AG09309 (cell line): ENCODE measurements around the gene DMRTC1B.
"Not testable (repeated sequence)": the region's sequence is repeated elsewhere in the genome, so short reads cannot be mapped to it uniquely, and the experiment has no call there.

Experiments used
- DNase-seq: peaks from one replicate; pipeline ENCODE4 v3.0.0-alpha.2; 2010; ENCODE audit warnings: low read depth
- H3K4me3 ChIP-seq: 2 replicates; pipeline ENCODE4 v1.5.1; 2011; ENCODE audit warnings: mild to moderate bottlenecking, low read depth, low read length, moderate library complexity; ENCODE audit not compliant: control insufficient read depth
- TF ChIP-seq, protein P1 (sequence below): IDR thresholded peaks from 2 replicates; pipeline ENCODE4 v1.5.1; 2011; ENCODE audit warnings: mild to moderate bottlenecking, low read depth, low read length, inconsistent platforms; ENCODE audit not compliant: insufficient read depth, control insufficient read depth; ENCODE audit errors: missing control alignments

The DMRTC1B gene

DNA sequence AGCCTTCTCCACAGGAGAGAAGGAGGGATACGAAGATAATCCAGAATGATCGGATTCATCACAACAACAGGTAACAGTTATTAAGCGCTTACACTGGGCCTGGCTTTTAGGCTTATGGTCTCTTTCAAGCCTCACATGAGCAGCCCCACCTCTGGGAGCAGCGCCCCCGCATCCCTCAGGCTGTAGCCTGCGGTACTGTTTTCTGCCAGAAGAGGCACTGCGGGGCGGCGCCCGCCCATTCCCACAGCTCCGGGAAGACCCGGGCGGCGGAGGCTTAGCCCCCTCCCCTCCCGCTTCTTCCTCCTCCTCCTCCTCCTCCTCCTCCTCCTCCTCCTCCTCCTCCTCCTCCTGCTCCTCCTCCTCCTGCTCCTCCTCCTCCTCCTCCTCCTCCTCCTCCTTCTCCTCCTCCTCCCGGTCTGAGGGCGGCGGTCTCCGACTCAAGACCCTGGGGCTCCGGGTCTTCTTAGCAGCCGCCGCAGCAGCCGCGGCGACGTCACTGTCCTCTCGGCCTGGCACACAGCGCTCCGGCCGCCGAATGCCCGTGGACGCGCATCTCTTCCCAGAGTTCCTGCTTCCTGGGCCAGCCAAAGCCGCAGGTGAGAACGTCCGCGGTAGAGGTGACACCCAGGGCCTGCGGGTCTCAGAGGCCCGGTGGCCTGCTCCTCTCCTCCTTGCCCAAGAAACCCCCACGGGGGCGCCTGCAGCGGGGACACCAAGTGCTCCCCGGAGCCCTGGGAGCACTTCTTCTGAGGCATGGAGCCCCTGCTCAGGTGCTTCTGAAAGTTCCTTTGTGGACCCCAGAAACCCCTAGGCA is at the start of gene DMRTC1B:
Gene DMRTC1B, plus strand, starts transcription at position 238 of the 814 bp plus-strand sequence. CDS start 68,246 bp downstream, outside the sequence.
- DNase-seq, H3K4me3 ChIP-seq: not testable (repeated sequence)

DNA sequence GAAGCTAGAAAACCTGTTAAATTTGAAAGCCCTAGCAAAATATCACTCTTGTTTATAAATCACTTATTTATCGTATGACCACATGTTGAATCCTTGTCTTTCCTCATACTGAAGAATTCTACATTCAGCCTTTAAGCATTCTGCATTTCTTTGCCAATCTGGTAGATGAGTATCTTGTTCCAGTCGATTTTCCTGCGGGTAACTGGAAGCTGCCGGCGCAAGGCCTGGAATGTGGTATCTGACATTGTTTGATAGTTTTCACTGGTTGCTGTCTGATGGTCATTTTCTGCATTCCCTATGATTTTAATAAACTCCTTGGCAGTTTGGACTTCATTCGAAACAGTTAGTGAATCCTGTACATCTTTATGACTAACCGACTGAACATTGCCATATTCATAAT is 48.8 kb upstream of the DMRTC1B start:
- no peak for DNase-seq
- no peak overlapping the region for H3K4me3 ChIP-seq
- TF ChIP-seq, protein P1, sequence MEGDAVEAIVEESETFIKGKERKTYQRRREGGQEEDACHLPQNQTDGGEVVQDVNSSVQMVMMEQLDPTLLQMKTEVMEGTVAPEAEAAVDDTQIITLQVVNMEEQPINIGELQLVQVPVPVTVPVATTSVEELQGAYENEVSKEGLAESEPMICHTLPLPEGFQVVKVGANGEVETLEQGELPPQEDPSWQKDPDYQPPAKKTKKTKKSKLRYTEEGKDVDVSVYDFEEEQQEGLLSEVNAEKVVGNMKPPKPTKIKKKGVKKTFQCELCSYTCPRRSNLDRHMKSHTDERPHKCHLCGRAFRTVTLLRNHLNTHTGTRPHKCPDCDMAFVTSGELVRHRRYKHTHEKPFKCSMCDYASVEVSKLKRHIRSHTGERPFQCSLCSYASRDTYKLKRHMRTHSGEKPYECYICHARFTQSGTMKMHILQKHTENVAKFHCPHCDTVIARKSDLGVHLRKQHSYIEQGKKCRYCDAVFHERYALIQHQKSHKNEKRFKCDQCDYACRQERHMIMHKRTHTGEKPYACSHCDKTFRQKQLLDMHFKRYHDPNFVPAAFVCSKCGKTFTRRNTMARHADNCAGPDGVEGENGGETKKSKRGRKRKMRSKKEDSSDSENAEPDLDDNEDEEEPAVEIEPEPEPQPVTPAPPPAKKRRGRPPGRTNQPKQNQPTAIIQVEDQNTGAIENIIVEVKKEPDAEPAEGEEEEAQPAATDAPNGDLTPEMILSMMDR: no peak

DNA sequence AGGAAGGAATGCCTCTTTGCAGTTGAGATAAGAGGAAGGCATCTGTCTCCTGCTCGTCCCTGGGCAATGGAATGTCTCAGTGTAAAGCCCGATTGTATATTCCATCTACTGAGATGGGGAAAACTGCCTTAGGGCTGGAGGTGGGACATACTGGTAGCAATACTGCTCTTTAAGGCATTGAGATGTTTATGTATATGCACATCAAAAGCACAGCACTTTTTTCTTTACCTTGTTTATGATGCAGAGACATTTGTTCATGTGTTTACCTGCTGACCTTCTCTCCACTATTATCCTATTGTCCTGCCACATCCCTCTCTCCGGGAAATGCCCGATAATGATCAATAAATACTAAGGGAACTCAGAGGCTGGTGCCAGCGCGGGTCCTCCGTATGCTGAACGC is 43.1 kb upstream of the DMRTC1B start:
- H3K4me3 ChIP-seq, DNase-seq: not testable (repeated sequence)

DNA sequence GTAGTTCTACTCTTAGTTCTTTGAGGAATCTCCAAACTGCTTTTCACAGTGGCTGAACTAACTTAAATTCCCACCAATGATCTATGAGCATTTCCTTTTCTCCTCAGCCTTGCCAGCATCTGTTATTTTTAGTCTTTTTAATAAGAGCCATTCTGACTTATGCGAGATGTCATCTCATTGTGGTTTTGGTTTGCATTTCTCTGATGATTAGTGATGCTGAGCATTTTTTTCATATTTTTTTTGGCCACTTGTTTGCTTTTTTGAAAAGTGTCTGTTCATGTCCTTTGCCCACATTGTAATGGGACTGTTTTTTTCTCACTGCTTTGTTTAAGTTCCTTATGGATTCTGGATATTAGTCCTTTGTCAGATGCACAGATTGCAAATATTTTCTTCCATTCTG is 41.1 kb upstream of the DMRTC1B start:
- TF ChIP-seq, protein P1: no peak
- DNase-seq: no peak
- no peak overlapping the region for H3K4me3 ChIP-seq

DNA sequence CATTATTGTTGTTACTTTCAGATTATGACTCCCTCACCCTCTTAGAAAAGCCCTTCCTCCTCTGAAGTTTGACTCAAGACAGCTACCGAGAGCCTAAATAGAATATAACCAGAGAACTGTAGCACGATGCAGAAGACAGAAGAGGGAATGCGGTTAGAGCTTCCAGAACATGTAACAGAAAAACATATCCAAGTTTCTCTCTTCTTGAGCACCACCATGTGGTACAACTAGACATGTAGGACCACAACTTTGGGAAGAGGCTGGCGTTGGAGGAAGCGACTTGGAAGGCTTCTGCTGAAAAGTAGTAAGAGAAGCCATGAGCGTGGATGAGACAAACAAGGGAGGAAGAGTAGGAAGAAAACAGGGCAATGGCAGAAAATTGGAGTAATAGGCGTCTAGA is 31.1 kb upstream of the DMRTC1B start:
- DNase-seq, H3K4me3 ChIP-seq: not testable (repeated sequence)

- DNase-seq, H3K4me3 ChIP-seq: not testable (repeated sequence)
Observed at GRCh38 chrX:72748545-72748944, 28.1 kb upstream of the DMRTC1B start.

- DNase-seq, H3K4me3 ChIP-seq: not testable (repeated sequence)
Observed at GRCh38 chrX:72760454-72760853, 16.2 kb upstream of the DMRTC1B start.

DNA sequence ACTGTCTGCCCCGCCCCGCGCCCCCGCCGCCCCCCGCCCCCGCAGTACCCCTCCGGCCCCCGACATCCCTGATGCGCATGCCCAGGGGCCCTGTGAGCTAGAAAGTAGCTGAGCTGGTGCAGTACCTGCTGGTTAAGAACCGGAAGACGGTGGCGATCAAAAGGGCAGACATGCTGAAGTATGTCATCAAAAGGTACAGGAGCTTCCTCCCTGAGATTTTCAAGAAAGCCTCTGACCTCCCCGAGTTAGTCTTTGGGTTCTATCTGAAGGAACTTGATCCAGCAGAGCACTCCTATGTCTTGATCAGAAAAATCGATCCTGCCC is 739 bp downstream of the DMRTC1B start:
- not testable (repeated sequence) for DNase-seq, H3K4me3 ChIP-seq

DNA sequence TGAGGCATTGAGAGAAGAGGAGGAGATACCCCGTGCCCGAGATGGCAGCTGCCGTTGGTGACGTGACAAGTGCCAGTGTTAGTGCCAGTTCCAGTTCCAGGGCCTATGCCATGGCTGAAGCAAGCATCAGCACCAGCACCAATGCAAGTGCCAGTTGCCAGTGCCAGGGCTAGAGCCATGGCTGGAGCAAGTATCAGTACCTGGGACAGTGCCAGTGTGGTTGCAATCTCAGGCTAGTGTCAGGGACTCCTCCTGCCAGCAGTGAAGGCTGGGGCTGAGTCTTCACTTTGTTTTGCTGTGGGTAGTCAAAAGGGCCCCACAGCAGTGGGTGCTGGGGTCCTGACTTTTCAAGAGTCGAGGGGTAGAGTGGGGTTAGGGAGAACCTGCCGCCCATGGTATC is 1.5 kb downstream of the DMRTC1B start:
- not testable (repeated sequence) for DNase-seq, H3K4me3 ChIP-seq

- not testable (repeated sequence) for H3K4me3 ChIP-seq, DNase-seq
Observed at GRCh38 chrX:72782560-72782959, 5.9 kb downstream of the DMRTC1B start, which contains the start of gene FAM236B. Gene FAM236B, minus strand, starts transcription at chrX:72782660. Its CDS starts 100 bp downstream, at chrX:72782560.

DNA sequence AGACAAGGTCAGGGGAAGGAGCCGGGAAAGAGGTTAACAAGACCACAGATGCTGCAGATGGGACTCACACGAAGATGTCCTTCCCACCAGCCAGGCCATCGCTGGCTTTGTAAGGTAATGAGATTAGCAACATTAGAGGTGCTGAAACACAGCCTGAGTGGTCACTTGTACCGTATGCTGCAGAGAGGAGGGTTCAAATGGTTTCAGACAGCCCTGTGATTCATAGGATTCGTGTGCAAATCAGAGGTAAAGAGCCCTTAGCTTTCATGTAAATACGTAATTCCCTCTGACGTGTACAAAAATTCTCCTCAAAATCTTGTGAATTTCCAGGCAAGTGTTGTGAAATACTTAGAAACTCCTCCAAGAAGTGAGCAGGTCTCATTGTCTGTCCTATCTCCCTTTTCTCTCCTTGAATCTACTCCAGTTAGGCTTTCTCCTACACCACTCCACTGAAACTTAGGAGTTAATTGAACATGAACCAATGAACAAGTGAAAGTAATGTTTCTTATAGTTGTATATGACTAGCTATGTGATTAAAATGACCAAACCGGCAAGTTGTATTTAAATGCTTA is 6.8 kb downstream of the DMRTC1B start:
- H3K4me3 ChIP-seq, DNase-seq: not testable (repeated sequence)

DNA sequence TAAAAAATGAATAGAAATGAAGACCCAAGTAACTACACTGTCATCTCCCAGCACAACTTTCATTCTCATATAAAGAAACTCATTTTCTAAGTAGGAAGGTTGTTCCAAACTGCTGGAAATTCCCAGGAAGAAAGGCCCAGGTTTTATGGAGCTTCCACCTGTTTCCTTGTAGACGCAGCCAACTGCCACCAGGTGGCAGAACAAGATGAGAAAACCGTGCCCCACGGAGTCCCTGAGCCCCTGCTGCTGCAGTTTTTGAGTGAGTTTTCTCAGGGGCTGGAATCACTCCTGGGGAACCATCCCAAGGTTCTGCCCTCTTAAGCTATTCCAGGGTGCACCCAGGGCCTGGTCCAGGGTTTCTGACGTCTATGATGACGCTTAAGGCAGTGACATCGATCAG is 7.3 kb downstream of the DMRTC1B start:
- not testable (repeated sequence) for H3K4me3 ChIP-seq, DNase-seq

- not testable (repeated sequence) for DNase-seq, H3K4me3 ChIP-seq
Observed at GRCh38 chrX:72788142-72788541, 11.5 kb downstream of the DMRTC1B start.

DNA sequence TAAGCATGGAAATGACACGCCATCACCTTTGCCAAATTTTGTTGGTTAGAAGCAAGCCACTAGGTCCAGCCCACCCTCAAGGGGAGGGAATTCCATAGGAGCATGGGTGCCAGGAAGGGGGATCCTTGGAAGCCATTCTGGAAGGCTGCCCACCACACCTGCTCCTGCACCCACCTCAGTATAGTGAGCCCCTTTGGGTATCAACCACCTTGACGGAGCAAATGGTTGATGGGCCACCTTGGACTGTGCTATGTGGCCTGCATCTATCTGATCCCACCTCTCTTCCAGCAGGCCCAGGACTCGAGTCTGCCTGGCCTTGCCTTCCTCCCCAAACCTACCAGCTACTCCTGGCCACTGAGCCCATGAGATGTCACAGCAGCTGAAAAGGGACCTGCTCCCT is 13.7 kb downstream of the DMRTC1B start:
- not testable (repeated sequence) for H3K4me3 ChIP-seq, DNase-seq

DNA sequence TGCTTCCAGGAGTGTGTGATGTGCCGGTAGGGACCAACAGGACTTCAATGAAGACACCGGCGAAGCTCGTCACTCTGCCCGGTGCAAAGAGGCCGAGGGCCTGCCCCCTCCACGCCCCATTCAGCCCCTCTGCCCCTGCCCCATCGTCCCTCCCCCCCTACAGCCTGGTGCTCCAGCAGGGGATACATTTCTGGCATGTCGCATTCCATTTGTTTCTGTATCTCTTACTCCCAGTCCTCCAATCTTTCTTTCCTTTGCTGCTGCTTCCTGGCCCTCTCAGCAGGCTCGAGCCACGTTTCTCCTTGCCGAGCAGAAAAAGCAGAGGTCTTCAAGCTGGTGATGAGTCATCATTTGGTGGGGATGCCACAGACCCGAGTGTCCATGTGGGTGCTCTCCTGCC is 31.4 kb downstream of the DMRTC1B start, which contains the start of gene FAM236D:
Gene FAM236D, minus strand, starts transcription at position 101 of the 400 bp plus-strand sequence. Its CDS starts 100 bp downstream, at position 1.
- not testable (repeated sequence) for H3K4me3 ChIP-seq, DNase-seq

- H3K4me3 ChIP-seq, DNase-seq: not testable (repeated sequence)
Observed at GRCh38 chrX:72830701-72831100, 54.0 kb downstream of the DMRTC1B start.

DNA sequence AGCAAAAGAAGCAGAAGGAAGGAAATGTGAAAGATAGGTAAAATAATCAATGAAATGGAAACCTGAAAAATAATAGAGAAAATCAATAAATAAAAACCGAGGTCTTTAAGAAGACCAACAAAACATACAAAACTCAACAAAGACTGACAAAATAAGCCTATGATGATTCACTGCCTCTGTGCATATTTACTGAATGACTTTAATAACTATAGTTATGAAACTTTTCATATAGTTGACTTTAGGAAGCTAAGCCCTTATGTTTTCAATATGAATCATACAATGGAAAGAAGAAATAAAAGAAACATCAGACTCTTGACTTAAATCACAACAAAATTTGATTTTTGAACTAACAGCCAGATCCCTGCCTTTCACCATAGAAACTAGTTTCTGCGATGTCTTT is 60.8 kb downstream of the DMRTC1B start:
- DNase-seq, H3K4me3 ChIP-seq: not testable (repeated sequence)
